Vagina (tissue), 2 donors: ENCODE results near the gene CCDC158. TPM values are rescaled to one million over a fixed set of nuclear protein-coding genes. Genes with fewer than 3 reads are reported as not detected.
A peak's percentile ranks its signal among the peaks of the same experiment; 100 is the strongest.
"Not testable (repeated sequence)": the region's sequence is repeated elsewhere in the genome, so short reads cannot be mapped to it uniquely, and the experiment has no call there.

Source experiments
- DNase-seq, 2 donors: peaks; one replicate each; pipeline ENCODE4 v3.0.0-alpha.2; 2017; ENCODE audit errors: extremely low spot score in 2 of 2
- H3K27ac ChIP-seq: fragments of 200-600 bp; sonication (generic); one replicate; pipeline ENCODE4 v1.5.1; 2019
- H3K27me3 ChIP-seq: fragments of 200-600 bp; sonication (generic); one replicate; pipeline ENCODE4 v1.5.1; 2019
- H3K36me3 ChIP-seq, 2 donors: fragments of 200-600 bp; sonication (generic); one replicate each; pipeline ENCODE4 v1.5.1; 2017 to 2019
- H3K4me1 ChIP-seq: fragments of 200-600 bp; sonication (generic); one replicate; pipeline ENCODE4 v1.5.1; 2019
- H3K4me3 ChIP-seq, 2 donors: fragments of 200-600 bp; sonication (generic); 1 replicate in 1 of 2; 2 replicates in 1 of 2; pipeline ENCODE4 v1.5.1; 2016 to 2019
- H3K9me3 ChIP-seq: fragments of 200-600 bp; sonication (generic); one replicate; pipeline ENCODE4 v1.5.1; 2019
- POLR2A ChIP-seq, 2 donors: fragments of 450-650 bp; IDR thresholded peaks; one replicate each; pipeline ENCODE4 v1.6.1; 2017; ENCODE audit warnings: antibody characterized with exemption in 2 of 2, mild to moderate bottlenecking in 2 of 2, moderate library complexity in 2 of 2
- POLR2AphosphoS5 ChIP-seq, 2 donors: sonication (generic); formaldehyde crosslinking; IDR thresholded peaks; one replicate each; pipeline ENCODE4 v1.9.0; 2017; ENCODE audit warnings: antibody characterized with exemption in 2 of 2, mild to moderate bottlenecking in 2 of 2, low read depth in 1 of 2; ENCODE audit not compliant: insufficient read depth in 1 of 2
- intact Hi-C: fragments of 100-400 bp; cut with DNase I; formaldehyde crosslinking; loops from one replicate; pipeline ENCODE4 v1.15.1; 2023
- total RNA-seq: library from RNA; depleted of rRNA; stranded (reverse); fragments of >200 nt; gene quantifications from one replicate; pipeline ENCODE4 v1.2.3, GENCODE V29; 2016
- TF ChIP-seq, protein P1 (sequence below), 3 experiments: fragments of 450-650 bp in 2 of 3; fragments of 200-600 bp in 1 of 3; sonication (generic) in 1 of 3; IDR thresholded peaks; one replicate each; pipeline ENCODE4 v1.5.1; 2017 to 2019; ENCODE audit warnings: antibody characterized with exemption in 3 of 3, mild to moderate bottlenecking in 2 of 3, moderate library complexity in 2 of 3

CCDC158 gene
- total RNA-seq, 1 donor from 2014 or later = not detected

DNA sequence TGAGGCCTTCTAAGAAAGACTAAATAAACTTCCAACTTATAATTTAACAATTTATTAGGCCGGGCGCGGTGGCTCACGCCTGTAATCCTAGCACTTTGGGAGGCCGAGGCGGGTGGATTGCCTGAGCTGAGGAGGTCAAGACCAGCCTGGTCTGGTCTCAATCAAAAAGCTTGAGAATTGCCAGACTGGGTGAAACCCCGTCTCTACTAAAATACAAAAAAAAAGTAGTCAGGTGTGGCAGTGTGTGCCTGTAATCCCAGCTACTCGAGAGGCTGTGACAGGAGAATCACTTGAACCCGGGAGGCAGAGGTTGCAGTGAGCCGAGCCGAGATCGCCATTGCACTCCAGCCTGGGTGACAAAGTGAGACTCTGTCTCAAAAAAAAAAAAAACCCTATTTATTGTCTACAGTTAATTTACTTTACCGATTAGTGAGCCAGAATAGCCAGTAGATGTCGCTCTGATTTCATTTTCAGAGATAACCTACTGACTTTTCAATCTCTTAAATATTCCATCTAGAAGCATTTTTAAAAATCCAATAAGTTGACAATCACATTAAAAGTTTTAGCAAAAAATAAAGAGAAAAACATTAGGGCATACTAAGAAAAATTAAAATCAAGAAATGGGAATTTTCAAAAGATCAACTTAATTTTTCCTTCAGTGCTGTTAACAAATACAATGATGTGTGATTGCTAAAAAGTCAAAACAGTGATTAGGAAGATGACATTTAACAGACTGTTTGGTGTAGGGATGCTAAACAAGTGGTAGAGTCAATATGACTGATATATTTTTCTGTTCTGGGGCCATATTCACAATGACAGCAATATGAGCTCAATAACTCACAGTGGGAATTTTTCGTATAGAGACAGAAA is 9.8 kb upstream of the CCDC158 start:
- intact Hi-C loops = loop anchor here (10.0 kb wide), 1 partner anchor 74 kb away; no protein-coding TSS in a partner anchor
- TF ChIP-seq, protein P1, sequence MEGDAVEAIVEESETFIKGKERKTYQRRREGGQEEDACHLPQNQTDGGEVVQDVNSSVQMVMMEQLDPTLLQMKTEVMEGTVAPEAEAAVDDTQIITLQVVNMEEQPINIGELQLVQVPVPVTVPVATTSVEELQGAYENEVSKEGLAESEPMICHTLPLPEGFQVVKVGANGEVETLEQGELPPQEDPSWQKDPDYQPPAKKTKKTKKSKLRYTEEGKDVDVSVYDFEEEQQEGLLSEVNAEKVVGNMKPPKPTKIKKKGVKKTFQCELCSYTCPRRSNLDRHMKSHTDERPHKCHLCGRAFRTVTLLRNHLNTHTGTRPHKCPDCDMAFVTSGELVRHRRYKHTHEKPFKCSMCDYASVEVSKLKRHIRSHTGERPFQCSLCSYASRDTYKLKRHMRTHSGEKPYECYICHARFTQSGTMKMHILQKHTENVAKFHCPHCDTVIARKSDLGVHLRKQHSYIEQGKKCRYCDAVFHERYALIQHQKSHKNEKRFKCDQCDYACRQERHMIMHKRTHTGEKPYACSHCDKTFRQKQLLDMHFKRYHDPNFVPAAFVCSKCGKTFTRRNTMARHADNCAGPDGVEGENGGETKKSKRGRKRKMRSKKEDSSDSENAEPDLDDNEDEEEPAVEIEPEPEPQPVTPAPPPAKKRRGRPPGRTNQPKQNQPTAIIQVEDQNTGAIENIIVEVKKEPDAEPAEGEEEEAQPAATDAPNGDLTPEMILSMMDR (IDR thresholded peaks at IDR 0.05) = peak; percentile 20 to 47 (median 29)
- TF ChIP-seq POLR2A (IDR thresholded peaks at IDR 0.05) = no peak
- DNase-seq = no peak
- no peak overlapping the region for H3K27ac ChIP-seq
- H3K27me3 ChIP-seq = no peaks in the 10 kb centered on the region
- peaks cover 5% of the 10 kb centered on the region for H3K4me1 ChIP-seq
- H3K4me3 ChIP-seq = no peak overlapping the region
- H3K36me3 ChIP-seq = no peaks in the 10 kb centered on the region
- no peaks in the 10 kb centered on the region for H3K9me3 ChIP-seq

DNA sequence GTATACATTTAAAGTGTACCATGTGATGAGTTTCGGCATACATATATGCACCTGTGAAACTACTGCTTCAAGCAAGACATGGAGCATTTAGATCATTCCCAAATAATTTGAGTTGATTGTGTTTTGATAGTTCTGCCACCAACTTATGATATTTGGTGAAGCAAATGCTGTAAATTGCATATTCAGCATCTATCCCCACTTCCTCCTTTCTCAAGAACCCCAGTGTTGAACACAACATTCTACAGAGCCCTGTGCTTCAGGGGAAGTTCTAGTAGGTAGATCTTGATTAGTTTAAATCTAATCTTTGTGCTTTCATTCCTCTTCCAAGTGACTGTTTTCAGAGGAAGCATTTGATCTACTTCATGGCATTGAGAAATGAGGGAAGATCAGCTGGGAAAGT is 8.7 kb upstream of the CCDC158 start:
- Histone ChIP-seq H3K9me3 (no peaks in the 10 kb centered on the region), H3K27ac (no peak overlapping the region), H3K36me3 (no peaks in the 10 kb centered on the region), H3K4me3 (no peak overlapping the region), H3K4me1 (no peaks in the 10 kb centered on the region), H3K27me3 (no peaks in the 10 kb centered on the region)
- intact Hi-C loops = loop anchor here (10.0 kb wide), 1 partner anchor 75 kb away; no protein-coding TSS in a partner anchor
- no peak for TF ChIP-seq POLR2A (IDR thresholded peaks at IDR 0.05)
- TF ChIP-seq, protein P1 (IDR thresholded peaks at IDR 0.05) = no peak
- TF ChIP-seq POLR2AphosphoS5 (IDR thresholded peaks at IDR 0.05; ENCODE audit: insufficient read depth in 1 of 2, low read depth in 1 of 2) = no peak
- DNase-seq = no peak

DNA sequence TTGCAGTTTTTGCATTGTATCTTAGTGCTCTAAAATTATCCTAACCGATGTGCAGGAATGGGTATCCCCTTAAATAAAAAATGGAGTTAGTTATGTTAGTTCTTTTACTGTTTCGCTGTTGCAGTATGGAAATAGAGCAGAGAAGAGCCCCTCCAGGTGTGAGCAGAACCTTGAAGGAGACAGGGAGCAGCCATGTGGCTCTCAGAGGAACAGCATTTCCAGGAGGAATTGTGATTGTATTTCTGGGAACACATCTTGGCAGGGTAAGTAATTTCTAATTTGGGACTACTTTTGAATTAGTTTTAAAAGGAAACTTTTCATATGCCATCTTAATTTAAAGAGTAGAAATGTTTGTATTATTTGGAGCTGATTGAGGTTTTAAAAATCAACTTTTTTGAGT is 5.3 kb upstream of the CCDC158 start:
- TF ChIP-seq POLR2AphosphoS5 (IDR thresholded peaks at IDR 0.05; ENCODE audit: insufficient read depth in 1 of 2, low read depth in 1 of 2) (no peak), POLR2A (IDR thresholded peaks at IDR 0.05) (no peak)
- TF ChIP-seq, protein P1 (IDR thresholded peaks at IDR 0.05) = no peak
- Histone ChIP-seq H3K27me3 (no peaks in the 10 kb centered on the region), H3K9me3 (no peaks in the 10 kb centered on the region), H3K27ac (no peak overlapping the region), H3K36me3 (no peaks in the 10 kb centered on the region), H3K4me1 (peaks cover 3% of the 10 kb centered on the region), H3K4me3 (no peak overlapping the region)
- intact Hi-C loops = no loop called here
- no peak for DNase-seq

DNA sequence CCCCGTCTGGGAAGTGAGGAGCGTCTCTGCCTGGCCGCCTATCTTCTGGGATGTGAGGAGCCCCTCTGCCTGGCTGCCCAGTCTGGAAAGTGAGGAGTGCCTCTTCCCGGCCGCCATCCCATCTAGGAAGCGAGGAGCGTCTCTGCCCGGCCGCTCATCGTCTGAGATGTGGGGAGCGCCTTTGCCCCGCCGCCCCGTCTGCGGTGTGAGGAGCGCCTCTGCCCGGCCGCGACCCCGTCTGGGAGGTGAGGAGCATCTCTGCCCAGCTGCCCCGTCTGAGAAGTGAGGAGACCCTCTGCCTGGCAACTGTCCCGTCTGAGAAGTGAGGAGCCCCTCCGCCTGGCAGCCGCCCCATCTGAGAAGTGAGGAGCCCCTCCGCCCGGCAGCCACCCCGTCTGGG is 2.2 kb upstream of the CCDC158 start:
- DNase-seq, H3K9me3 ChIP-seq, H3K4me3 ChIP-seq, H3K27ac ChIP-seq, H3K36me3 ChIP-seq, intact Hi-C loops, H3K27me3 ChIP-seq: not testable (repeated sequence)
- H3K4me1 ChIP-seq = peaks cover 16% of the 10 kb centered on the region

DNA sequence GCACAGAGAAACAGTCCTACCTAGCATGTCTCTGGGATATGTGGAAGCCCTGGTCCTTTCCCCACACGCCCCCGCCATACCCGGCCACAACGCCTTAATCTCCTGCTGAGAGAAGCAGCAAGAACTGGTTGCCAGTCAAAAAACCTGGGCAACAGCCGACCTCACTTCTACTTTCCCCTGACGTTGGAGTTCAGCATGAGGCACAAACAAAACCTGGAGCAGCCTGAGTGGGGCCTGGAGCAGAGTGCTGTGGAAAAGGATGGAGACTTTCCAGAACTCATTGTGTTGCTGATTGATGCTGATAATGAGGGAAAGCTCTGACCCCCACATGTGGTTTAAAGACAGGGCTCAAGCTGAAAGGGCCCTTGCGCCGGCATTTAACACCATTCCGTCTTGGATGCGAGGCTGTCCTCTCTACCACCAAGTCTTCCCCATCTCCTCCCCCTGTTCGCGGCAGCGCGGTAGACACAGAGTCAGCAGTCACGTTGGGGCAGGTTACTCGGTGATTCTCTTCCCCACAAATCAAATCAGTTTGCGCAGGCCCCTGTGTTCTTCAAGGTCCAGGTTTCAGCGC is 666 bp downstream of the CCDC158 start:
- no peak for DNase-seq
- Histone ChIP-seq H3K9me3 (no peaks in the 10 kb centered on the region), H3K4me1 (peaks cover 16% of the 10 kb centered on the region), H3K4me3 (peak overlapping the region; percentile 52 to 80), H3K27ac (no peak overlapping the region), H3K27me3 (no peaks in the 10 kb centered on the region), H3K36me3 (no peaks in the 10 kb centered on the region)
- no peak for TF ChIP-seq POLR2A (IDR thresholded peaks at IDR 0.05)
- intact Hi-C loops = no loop called here

DNA sequence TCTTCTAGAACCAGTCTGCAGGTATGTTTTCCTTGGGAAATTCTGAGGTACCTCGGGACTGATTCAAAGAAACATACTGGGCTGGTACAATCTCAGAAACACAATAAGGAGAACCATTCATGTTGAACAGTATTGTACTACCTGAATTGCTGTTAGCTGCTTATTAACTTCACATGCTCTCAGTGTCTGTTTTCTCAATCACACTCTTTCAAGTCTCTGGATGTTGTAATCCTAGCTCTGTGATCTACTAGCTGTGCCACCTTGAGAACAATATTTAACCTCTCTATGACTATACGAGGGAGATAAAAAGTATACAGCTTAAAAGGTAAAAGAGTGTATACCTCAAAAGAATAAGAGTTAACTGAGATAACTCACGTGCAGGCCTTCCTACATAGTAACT is 10.3 kb downstream of the CCDC158 start:
- H3K9me3 ChIP-seq = no peaks in the 10 kb centered on the region
- intact Hi-C loops = no loop called here
- H3K27ac ChIP-seq = no peak overlapping the region
- no peaks in the 10 kb centered on the region for H3K27me3 ChIP-seq
- H3K4me1 ChIP-seq = no peaks in the 10 kb centered on the region
- H3K4me3 ChIP-seq = no peak overlapping the region
- DNase-seq = no peak
- no peaks in the 10 kb centered on the region for H3K36me3 ChIP-seq
- TF ChIP-seq, protein P1 (IDR thresholded peaks at IDR 0.05) = no peak
- TF ChIP-seq POLR2AphosphoS5 (IDR thresholded peaks at IDR 0.05; ENCODE audit: insufficient read depth in 1 of 2, low read depth in 1 of 2) (no peak), POLR2A (IDR thresholded peaks at IDR 0.05) (no peak)
